Femur (tissue), 1 donor: Measurements from ENCODE around the gene PLA2G15.

ENCODE experiments used
- DNase-seq: peaks from one replicate; pipeline ENCODE4 v3.0.0-alpha.2; 2017

Gene PLA2G15

GRCh38 chr16:68255712-68256111 lies 10.5 kb downstream of the PLA2G15 start:
- no peak for DNase-seq

GRCh38 chr16:68257251-68257905 lies 12.2 kb downstream of the PLA2G15 start:
- peak; percentile 71 for DNase-seq

- DNase-seq, result no peak
These were observed 13.0 kb downstream of the PLA2G15 start for GRCh38 chr16:68257906-68258800.

GRCh38 chr16:68259007-68259825 lies 14.0 kb downstream of the PLA2G15 start:
- no peak for DNase-seq

GRCh38 chr16:68263559-68264127 lies 18.5 kb downstream of the PLA2G15 start:
- DNase-seq, result no peak

GRCh38 chr16:68264128-68265077 lies 19.2 kb downstream of the PLA2G15 start, which contains the start of gene SLC7A6:
SLC7A6 (plus strand) TSS chr16:68264526; CDS start chr16:68274727, 10,201 bp downstream.
- peak; percentile 81 for DNase-seq

- DNase-seq, result peak; percentile 49
These were observed 20.1 kb downstream of the PLA2G15 start for GRCh38 chr16:68265078-68265920.

- DNase-seq, result no peak
These were observed 22.6 kb downstream of the PLA2G15 start for GRCh38 chr16:68267612-68268405.

GRCh38 chr16:68269793-68270192 lies 24.6 kb downstream of the PLA2G15 start:
- no peak for DNase-seq

GRCh38 chr16:68270353-68270752 lies 25.2 kb downstream of the PLA2G15 start:
- no peak for DNase-seq

- DNase-seq, result no peak
These were observed 27.5 kb downstream of the PLA2G15 start for GRCh38 chr16:68272507-68273209.

GRCh38 chr16:68273459-68273858 lies 28.3 kb downstream of the PLA2G15 start:
- no peak for DNase-seq

GRCh38 chr16:68273896-68274295 lies 28.7 kb downstream of the PLA2G15 start:
- DNase-seq, result no peak

- DNase-seq, result no peak
These were observed 29.3 kb downstream of the PLA2G15 start for GRCh38 chr16:68274441-68274840.

GRCh38 chr16:68275611-68276191 lies 30.5 kb downstream of the PLA2G15 start:
- DNase-seq, result no peak

GRCh38 chr16:68276223-68276622 lies 31.1 kb downstream of the PLA2G15 start:
- DNase-seq, result no peak

GRCh38 chr16:68279726-68280558 lies 34.8 kb downstream of the PLA2G15 start:
- no peak for DNase-seq
